ENCODE data around the gene RSRC1.

- TF ChIP-seq CTCF (IDR thresholded peaks at IDR 0.05; ENCODE audit: insufficient read depth, low read length, poor library complexity, severe bottlenecking) (no peak), EZH2phosphoT487 (conservative IDR thresholded peaks at IDR 0.05; ENCODE audit: low read length) (no peak)
These were observed 30.5 kb downstream of the RSRC1 start for GRCh38 chr3:158140396-158140795.

Measured in SU-DHL-6 (cell line).